T-helper 17 cell (primary cell): ENCODE results near the gene JARID2. TPM values are rescaled to one million over a fixed set of nuclear protein-coding genes. Genes with fewer than 3 reads are reported as not detected.

Source experiments
- ATAC-seq: fragments of 150-1000 bp; cut with Tn5 transposase; 2 replicates; pipeline ENCODE4 v1.10.0; 2021; ENCODE audit warnings: mild to moderate bottlenecking, moderate library complexity
- DNase-seq, 3 donors: peaks; one replicate each; pipeline versions ENCODE4 v3.0.0 to v3.0.0-alpha.2; 2020 to 2021
- H3K9me3 ChIP-seq: one replicate; pipeline ENCODE4 v1.7.0; 2013; ENCODE audit warnings: low read length, mild to moderate bottlenecking; ENCODE audit not compliant: control insufficient read depth, poor library complexity, severe bottlenecking
- H3K27ac Mint-ChIP-seq: one replicate; pipeline ENCODE4 v1.8.0; 2022; ENCODE audit warnings: mild to moderate bottlenecking, moderate library complexity, mixed read lengths
- H3K27me3 Mint-ChIP-seq: one replicate; pipeline ENCODE4 v1.8.0; 2022; ENCODE audit warnings: mixed read lengths
- H3K36me3 Mint-ChIP-seq: one replicate; pipeline ENCODE4 v1.8.0; 2022; ENCODE audit warnings: low read depth, mixed read lengths
- H3K4me1 Mint-ChIP-seq: one replicate; pipeline ENCODE4 v1.8.0; 2022; ENCODE audit warnings: mild to moderate bottlenecking, mixed read lengths
- H3K4me3 Mint-ChIP-seq: one replicate; pipeline ENCODE4 v1.8.0; 2022; ENCODE audit warnings: mild to moderate bottlenecking, moderate library complexity, mixed read lengths
- total RNA-seq, 4 donors: library from RNA in 2 of 4; stranded (reverse) in 2 of 4; gene quantifications; one replicate each; pipeline ENCODE4 v1.2.3 and lab custom pipeline; 2022 to 2026

The JARID2 gene
- total RNA-seq, 2 donors from 2014 or later, result 21.9 to 35.5 TPM

DNA sequence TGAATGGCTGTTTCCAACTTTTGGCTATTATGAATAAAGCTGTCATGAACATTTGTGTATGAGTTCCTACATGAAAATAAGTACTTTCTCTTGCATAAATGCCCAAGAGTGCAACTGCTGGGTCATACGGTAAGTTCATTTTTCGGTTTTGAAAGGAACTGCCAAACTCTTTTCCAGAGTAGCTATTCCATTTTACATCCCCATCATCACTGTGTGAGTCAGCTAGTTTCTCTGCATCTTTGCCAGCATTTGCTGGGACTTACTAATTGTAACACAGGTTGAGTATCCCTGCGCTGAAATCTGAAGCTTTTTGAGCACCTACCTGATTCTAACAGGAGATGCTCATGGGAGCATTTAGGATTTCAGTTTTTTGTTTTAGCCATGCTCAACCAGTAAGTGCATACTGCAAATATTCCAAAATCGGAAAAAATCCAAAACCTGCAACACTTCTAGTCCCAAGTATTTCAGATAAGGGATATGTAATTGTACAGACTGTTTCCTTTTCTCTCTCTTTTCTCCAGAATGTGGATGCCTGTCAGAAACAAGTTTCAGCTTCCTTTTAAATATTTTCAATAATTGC lies 298.5 kb downstream of the JARID2 start:
- Mint-ChIP-seq H3K4me1 (peaks cover 2% of the 10 kb centered on the region), H3K27me3 (no peaks in the 10 kb centered on the region), H3K36me3 (peaks cover 2% of the 10 kb centered on the region), H3K4me3 (no peak overlapping the region), H3K27ac (no peak overlapping the region)
- no peaks in the 10 kb centered on the region for H3K9me3 ChIP-seq
- DNase-seq (no peak), ATAC-seq (no peak)

DNA sequence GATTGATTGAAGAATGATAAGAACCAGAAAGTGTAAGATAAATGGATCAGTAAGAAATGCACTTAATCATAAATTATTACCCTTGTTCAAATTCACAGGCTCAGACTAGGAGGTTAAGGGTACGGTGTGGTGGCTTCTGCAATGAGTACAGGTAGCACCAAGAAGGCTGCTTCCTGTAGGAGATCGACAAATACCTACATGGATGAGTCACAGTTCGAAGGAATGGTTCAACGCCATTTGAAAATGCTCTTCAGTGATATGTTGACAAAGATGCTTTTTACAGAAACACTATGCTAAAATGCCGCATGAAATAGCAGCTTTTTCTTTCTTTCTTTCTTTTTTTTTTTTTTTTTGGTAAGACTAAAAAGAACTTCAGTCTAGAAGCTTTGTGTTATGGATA lies 300.7 kb downstream of the JARID2 start:
- Mint-ChIP-seq H3K27me3 (no peaks in the 10 kb centered on the region), H3K36me3 (peaks cover 3% of the 10 kb centered on the region), H3K4me1 (peaks cover 7% of the 10 kb centered on the region), H3K4me3 (no peak overlapping the region), H3K27ac (no peak overlapping the region)
- DNase-seq (no peak), ATAC-seq (no peak)
- no peaks in the 10 kb centered on the region for H3K9me3 ChIP-seq

DNA sequence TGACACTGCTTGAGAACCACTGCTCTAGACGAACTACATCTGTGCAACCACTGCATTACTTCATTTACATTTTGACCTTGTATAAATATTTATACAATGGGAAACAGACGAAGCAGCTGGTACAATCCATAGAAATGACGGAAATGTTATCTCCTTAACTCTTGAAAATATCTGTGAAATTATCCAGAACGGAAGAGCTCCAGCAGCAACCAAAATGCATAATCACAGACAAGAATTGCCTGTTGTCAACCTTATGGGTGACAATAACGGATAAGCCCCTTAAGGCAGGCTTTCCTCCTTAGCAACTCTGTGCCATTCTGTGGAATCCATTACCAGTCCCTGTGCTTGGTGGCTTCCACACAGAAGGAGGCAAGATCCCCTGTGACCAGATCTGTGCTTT lies 301.5 kb downstream of the JARID2 start:
- ATAC-seq, result no peak
- Mint-ChIP-seq H3K4me3 (no peak overlapping the region), H3K4me1 (peaks cover 10% of the 10 kb centered on the region), H3K27ac (no peak overlapping the region), H3K27me3 (no peaks in the 10 kb centered on the region), H3K36me3 (peaks cover 3% of the 10 kb centered on the region)
- no peaks in the 10 kb centered on the region for H3K9me3 ChIP-seq
- no peak for DNase-seq

DNA sequence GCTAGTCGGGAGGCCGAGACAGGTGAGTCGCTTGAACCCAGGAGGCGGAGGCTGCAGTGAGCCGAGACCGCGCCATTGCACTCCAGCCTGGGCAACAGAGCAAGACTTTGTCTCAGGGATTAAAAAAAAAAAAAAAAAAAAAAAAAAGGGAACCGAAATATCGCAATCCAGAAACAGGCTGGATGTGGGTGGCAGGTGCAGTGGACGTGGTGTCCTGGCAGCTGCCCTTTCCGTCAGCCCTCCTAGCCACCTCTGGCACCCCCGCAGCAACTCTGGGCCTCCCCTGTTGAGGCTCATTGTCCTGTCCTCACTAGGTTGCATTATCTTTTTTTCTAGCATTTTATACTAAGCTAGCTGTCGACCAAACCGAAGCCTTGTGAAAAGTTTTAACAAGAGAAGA lies 303.5 kb downstream of the JARID2 start:
- Mint-ChIP-seq H3K27ac (peak overlapping the region; percentile 14), H3K4me3 (no peak overlapping the region)
- ATAC-seq, result no peak

DNA sequence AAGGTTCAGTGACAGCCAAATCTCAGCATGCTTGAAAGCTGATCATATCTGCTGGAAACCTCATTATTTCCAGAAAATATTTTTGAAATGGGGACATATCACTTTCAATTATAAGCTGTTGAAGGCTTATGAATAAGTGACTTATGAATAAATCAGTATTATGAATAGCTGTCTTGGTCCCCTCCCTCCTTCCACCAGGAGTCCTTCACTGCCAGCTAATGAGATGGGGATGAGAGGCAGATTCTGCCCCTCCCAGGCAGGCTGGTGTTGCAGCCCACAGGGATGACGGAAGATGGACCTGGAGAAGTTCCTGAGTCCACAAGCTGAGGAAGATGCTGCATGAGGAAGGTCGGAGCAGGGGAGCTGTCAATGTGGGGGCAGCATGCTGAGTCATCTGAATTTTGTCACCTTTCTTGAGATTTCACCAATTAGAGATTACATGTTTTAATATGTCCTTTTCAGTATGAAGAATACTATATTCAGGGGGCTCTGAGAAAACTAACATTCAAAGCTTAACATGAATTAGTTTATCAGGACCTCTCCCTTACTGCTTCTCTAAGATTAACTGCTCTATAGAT lies 304.8 kb downstream of the JARID2 start:
- peak overlapping the region; percentile 14 for H3K27ac Mint-ChIP-seq
- no peak overlapping the region for H3K4me3 Mint-ChIP-seq
- no peak for ATAC-seq
- H3K27me3 Mint-ChIP-seq, result no peaks in the 10 kb centered on the region
- no peak for DNase-seq
- H3K9me3 ChIP-seq, result no peaks in the 10 kb centered on the region
- H3K36me3 Mint-ChIP-seq, result peaks cover 2% of the 10 kb centered on the region
- peaks cover 21% of the 10 kb centered on the region for H3K4me1 Mint-ChIP-seq

More for the DNA sequence above, 303.5 kb downstream of the JARID2 start:
- DNase-seq, result no peak
- Mint-ChIP-seq H3K4me1 (peaks cover 15% of the 10 kb centered on the region), H3K36me3 (peaks cover 2% of the 10 kb centered on the region), H3K27me3 (no peaks in the 10 kb centered on the region)
- no peaks in the 10 kb centered on the region for H3K9me3 ChIP-seq

GRCh38 chr6:15551262-15551661 lies 305.4 kb downstream of the JARID2 start:
- H3K27ac Mint-ChIP-seq, result no peak overlapping the region
- peaks cover 2% of the 10 kb centered on the region for H3K36me3 Mint-ChIP-seq

DNA sequence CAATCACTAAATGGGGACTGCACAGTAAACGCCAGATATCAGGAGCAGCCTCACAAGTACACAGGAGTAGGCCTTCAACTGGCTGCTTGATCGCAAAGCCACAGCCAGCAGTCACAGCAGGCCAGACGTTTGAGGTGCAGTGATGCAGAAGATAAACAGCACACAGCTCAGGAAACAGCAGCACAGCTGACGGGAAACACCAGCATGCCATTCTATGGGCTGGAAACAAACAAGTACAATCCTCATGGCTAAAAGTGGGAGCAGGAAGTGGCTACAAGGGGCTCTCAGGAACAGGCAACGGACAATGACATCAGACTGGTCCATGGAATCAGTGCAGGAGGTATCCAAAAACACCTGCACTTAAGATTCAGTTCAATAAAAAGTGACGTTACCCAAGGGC lies 305.9 kb downstream of the JARID2 start:
- no peak overlapping the region for H3K4me3 Mint-ChIP-seq
- H3K9me3 ChIP-seq, result no peaks in the 10 kb centered on the region
- H3K27me3 Mint-ChIP-seq, result no peaks in the 10 kb centered on the region
- peaks cover 25% of the 10 kb centered on the region for H3K4me1 Mint-ChIP-seq
- H3K36me3 Mint-ChIP-seq, result peaks cover 2% of the 10 kb centered on the region
- no peak for ATAC-seq
- H3K27ac Mint-ChIP-seq, result no peak overlapping the region
- DNase-seq, result no peak

More at GRCh38 chr6:15551262-15551661, 305.4 kb downstream of the JARID2 start:
- no peaks in the 10 kb centered on the region for H3K9me3 ChIP-seq
- no peak for ATAC-seq
- DNase-seq, result no peak
- H3K4me1 Mint-ChIP-seq, result peaks cover 21% of the 10 kb centered on the region
- H3K27me3 Mint-ChIP-seq, result no peaks in the 10 kb centered on the region
- no peak overlapping the region for H3K4me3 Mint-ChIP-seq

DNA sequence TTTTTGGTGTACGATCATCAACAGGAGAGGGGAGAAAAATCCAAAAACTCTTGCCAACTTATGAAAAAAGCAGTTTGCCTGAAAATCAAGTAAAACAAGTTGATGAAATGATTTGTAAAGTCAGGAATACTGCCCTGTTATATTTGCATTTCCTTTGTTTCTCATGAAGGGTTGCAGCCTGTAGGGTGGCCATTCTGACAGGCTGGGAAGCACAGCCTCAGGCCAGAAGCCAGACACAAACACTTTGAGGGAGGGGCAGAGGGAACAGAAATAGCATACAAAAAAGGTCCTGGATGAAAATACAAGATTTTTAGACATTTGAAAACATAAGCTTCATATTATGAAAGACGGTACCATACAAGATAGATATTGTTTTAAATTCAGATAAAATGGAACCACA lies 307.2 kb downstream of the JARID2 start:
- DNase-seq, result no peak
- Mint-ChIP-seq H3K4me1 (peaks cover 22% of the 10 kb centered on the region), H3K4me3 (no peak overlapping the region), H3K27ac (no peak overlapping the region), H3K27me3 (no peaks in the 10 kb centered on the region), H3K36me3 (peaks cover 2% of the 10 kb centered on the region)
- no peaks in the 10 kb centered on the region for H3K9me3 ChIP-seq
- ATAC-seq, result no peak

DNA sequence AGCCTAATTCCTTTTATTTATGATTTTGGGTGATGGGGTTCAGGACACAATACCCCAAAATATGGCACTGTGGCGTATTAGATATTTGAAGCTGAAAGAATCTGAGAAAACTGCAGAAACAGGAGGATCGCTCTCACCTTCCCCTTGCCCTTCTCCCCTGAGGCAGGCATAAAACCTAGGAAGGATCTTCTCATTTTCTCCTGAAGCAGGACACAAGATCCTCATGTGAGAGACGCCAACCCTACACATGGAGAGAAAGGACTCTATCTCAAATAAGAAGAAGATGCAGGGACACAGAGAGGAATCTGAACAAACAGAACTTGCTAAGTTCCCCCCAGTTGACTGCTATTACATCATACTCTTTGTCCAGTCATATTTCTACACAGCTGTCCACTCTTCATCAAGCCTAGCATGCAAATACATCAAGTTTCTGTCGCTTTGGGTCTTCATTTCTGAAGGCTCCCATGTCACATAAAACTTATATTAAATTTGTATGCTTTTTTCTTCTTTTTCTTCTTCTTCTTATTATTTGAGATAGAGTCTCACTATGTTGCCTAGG lies 307.9 kb downstream of the JARID2 start:
- no peak overlapping the region for H3K27ac Mint-ChIP-seq
- no peak overlapping the region for H3K4me3 Mint-ChIP-seq

GRCh38 chr6:15554728-15555100 lies 308.8 kb downstream of the JARID2 start:
- no peak overlapping the region for H3K27ac Mint-ChIP-seq
- no peaks in the 10 kb centered on the region for H3K27me3 Mint-ChIP-seq
- no peak for ATAC-seq
- H3K4me3 Mint-ChIP-seq, result no peak overlapping the region
- no peaks in the 10 kb centered on the region for H3K9me3 ChIP-seq
- H3K4me1 Mint-ChIP-seq, result peaks cover 25% of the 10 kb centered on the region
- no peak for DNase-seq
- peaks cover 2% of the 10 kb centered on the region for H3K36me3 Mint-ChIP-seq

More for the DNA sequence above, 307.9 kb downstream of the JARID2 start:
- no peak for DNase-seq
- Mint-ChIP-seq H3K36me3 (peaks cover 2% of the 10 kb centered on the region), H3K4me1 (peaks cover 22% of the 10 kb centered on the region), H3K27me3 (no peaks in the 10 kb centered on the region)
- ATAC-seq, result no peak
- no peaks in the 10 kb centered on the region for H3K9me3 ChIP-seq

- DNase-seq, result no peak
- Mint-ChIP-seq H3K4me1 (peaks cover 25% of the 10 kb centered on the region), H3K36me3 (peaks cover 2% of the 10 kb centered on the region), H3K27me3 (no peaks in the 10 kb centered on the region), H3K4me3 (no peak overlapping the region), H3K27ac (no peak overlapping the region)
- no peaks in the 10 kb centered on the region for H3K9me3 ChIP-seq
- no peak for ATAC-seq
Observed at GRCh38 chr6:15555101-15556038, 309.5 kb downstream of the JARID2 start.

GRCh38 chr6:15556711-15557110 lies 310.8 kb downstream of the JARID2 start:
- DNase-seq (no peak), ATAC-seq (no peak)
- peak overlapping the region; percentile 14 for H3K27ac Mint-ChIP-seq
- H3K36me3 Mint-ChIP-seq, result no peaks in the 10 kb centered on the region
- no peaks in the 10 kb centered on the region for H3K27me3 Mint-ChIP-seq
- H3K4me1 Mint-ChIP-seq, result peaks cover 21% of the 10 kb centered on the region
- H3K9me3 ChIP-seq, result no peaks in the 10 kb centered on the region
- H3K4me3 Mint-ChIP-seq, result peak overlapping the region; percentile 1

DNA sequence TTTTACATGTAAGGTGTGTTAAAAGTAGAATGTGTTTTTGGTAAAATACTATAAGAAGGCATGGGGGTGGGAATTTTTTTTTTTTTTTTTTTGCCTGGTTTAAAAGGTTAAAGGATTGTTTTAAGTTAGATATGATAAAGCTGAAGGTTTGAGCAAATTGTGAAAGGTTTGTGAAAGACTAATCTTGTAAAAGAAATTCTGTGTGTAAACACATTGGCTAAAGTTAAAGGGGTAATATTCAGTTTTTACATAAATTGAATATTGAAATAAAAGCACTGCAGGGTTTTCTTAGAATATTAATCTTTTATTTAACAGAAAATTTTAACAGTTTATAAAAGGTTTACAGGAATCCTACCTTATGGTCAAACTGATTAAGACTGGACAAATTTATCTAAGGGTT lies 311.3 kb downstream of the JARID2 start:
- H3K9me3 ChIP-seq, result no peaks in the 10 kb centered on the region
- Mint-ChIP-seq H3K36me3 (no peaks in the 10 kb centered on the region), H3K27me3 (no peaks in the 10 kb centered on the region), H3K4me1 (peaks cover 18% of the 10 kb centered on the region), H3K4me3 (no peak overlapping the region), H3K27ac (peak overlapping the region; percentile 14)
- DNase-seq, result no peak
- ATAC-seq, result no peak
